Activated CD4-positive, alpha-beta memory T cell treated with anti-CD3 and anti-CD28 coated beads for 36 hours (primary cell): ENCODE results near the gene RANBP3. TPM values are rescaled to one million over a fixed set of nuclear protein-coding genes. Genes with fewer than 3 reads are reported as not detected.

Experiments
- CTCF ChIA-PET: fragments of 350-600 bp; sonication (Branson Sonifier 250); formaldehyde crosslinking; loops from one replicate; lab custom pipeline; 2021; ENCODE audit warnings: antibody characterized with exemption, inconsistent platforms; lab: Charles Lee
- POLR2A ChIA-PET: fragments of 350-600 bp; sonication (Branson Sonifier 250); formaldehyde crosslinking; loops from one replicate; lab custom pipeline; 2021; ENCODE audit warnings: antibody characterized with exemption; lab: Charles Lee
- DNase-seq: peaks from one replicate; pipeline ENCODE4 v3.0.0-alpha.2; 2020
- H3K27ac Mint-ChIP-seq: one replicate; pipeline ENCODE4 v1.8.0; 2021; ENCODE audit warnings: mixed read lengths
- H3K27me3 Mint-ChIP-seq: one replicate; pipeline ENCODE4 v1.8.0; 2021; ENCODE audit warnings: mixed read lengths
- H3K36me3 Mint-ChIP-seq: one replicate; pipeline ENCODE4 v1.8.0; 2021; ENCODE audit warnings: mixed read lengths
- H3K4me1 Mint-ChIP-seq: one replicate; pipeline ENCODE4 v1.8.0; 2021; ENCODE audit warnings: low read depth, mixed read lengths
- H3K4me3 Mint-ChIP-seq: one replicate; pipeline ENCODE4 v1.8.0; 2021; ENCODE audit warnings: mild to moderate bottlenecking, mixed read lengths
- H3K9me3 Mint-ChIP-seq: one replicate; pipeline ENCODE4 v1.8.0; 2021; ENCODE audit warnings: mixed read lengths
- intact Hi-C: fragments of 100-400 bp; cut with micrococcal nuclease; formaldehyde crosslinking; loops from one replicate; pipeline ENCODE4 v1.15.1; 2023
- total RNA-seq, 2 experiments: library from RNA; stranded (reverse); gene quantifications; one replicate each; pipeline ENCODE4 v1.2.3, GENCODE V29; 2021

Gene RANBP3
- total RNA-seq, 2 experiments from 2014 or later, result 78.1 to 81.3 TPM

GRCh38 chr19:5941673-5942072 is 36.3 kb downstream of the RANBP3 start:
- CTCF ChIA-PET, result interaction anchor here (2.8 kb wide), 1 partner anchor 138 kb away, joined by 10 read pairs; no protein-coding TSS in a partner anchor
- Mint-ChIP-seq H3K36me3 (peaks cover 18% of the 10 kb centered on the region), H3K4me3 (no peak overlapping the region), H3K4me1 (peaks cover 17% of the 10 kb centered on the region), H3K27ac (no peak overlapping the region), H3K9me3 (no peaks in the 10 kb centered on the region), H3K27me3 (no peaks in the 10 kb centered on the region)
- POLR2A ChIA-PET, result no interaction called here
- no peak for DNase-seq
- intact Hi-C loops, result no loop called here

DNA sequence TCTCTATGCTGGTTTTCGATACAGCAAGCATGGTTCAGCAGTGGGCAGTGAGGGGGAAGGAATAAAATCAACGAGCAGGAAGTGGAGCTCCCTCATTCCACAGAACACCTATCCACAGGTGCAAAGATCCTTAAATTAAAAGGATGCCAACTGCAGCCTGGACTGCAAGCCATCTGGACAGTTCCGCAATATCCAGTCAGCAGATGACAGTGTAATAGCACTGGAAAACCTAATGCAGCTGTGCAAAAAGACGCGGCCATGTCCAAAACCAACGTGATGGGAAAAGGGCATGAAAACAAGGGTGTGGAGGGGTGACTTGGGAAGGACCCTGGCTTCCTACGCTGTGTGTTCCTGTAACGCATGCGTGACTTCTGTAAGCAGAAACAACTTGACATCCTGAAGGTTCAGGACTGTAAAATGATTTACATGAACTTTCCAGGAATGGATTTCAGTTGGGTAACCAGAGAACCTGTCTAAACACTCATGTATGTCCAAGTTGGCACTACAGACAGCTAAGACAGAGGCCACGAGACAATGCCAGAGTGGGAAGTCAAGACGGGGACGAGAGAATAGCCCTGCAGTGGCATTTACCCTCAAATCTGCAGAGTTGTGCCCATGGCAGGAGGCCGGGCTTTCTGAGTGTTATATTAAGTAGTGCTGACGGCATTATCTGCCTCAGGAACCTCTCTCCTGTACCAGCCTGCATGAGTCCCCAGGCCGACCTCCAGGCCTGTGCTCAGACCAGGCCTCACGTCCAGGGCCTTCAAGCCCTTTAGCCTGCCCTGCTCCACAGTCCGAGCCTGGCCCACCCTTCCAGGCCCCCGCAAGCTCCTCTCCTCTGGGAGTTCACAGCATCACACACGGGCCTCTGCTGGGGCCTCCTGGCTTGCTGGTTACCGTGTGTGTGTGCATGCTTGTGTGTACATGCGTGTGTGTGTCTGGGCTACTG is 37.4 kb downstream of the RANBP3 start:
- Mint-ChIP-seq H3K9me3 (no peaks in the 10 kb centered on the region), H3K27ac (no peak overlapping the region), H3K36me3 (peaks cover 25% of the 10 kb centered on the region), H3K27me3 (no peaks in the 10 kb centered on the region), H3K4me3 (no peak overlapping the region), H3K4me1 (peaks cover 13% of the 10 kb centered on the region)
- CTCF ChIA-PET, result no interaction called here
- POLR2A ChIA-PET, result no interaction called here
- no peak for DNase-seq
- intact Hi-C loops, result no loop called here

- CTCF ChIA-PET, result interaction anchor here (1.0 to 1.5 kb wide), 4 partner anchors 30 to 133 kb away, joined by 3 to 7 read pairs (median 4); no protein-coding TSS in a partner anchor
- no peaks in the 10 kb centered on the region for H3K4me1 Mint-ChIP-seq
Observed at GRCh38 chr19:5937550-5937949, 40.4 kb downstream of the RANBP3 start.

GRCh38 chr19:5936292-5936592 is 41.7 kb downstream of the RANBP3 start:
- no peak for DNase-seq
- H3K9me3 Mint-ChIP-seq, result no peaks in the 10 kb centered on the region
- no peak overlapping the region for H3K27ac Mint-ChIP-seq
- no peaks in the 10 kb centered on the region for H3K4me1 Mint-ChIP-seq
- CTCF ChIA-PET, result interaction anchor here (0.6 to 1.7 kb wide), 2 partner anchors 39 to 132 kb away, joined by 5 to 6 read pairs; partner anchors contain the start of gene NRTN
- intact Hi-C loops, result no loop called here
- peaks cover 29% of the 10 kb centered on the region for H3K36me3 Mint-ChIP-seq
- H3K27me3 Mint-ChIP-seq, result no peaks in the 10 kb centered on the region
- POLR2A ChIA-PET, result interaction anchor here (1.5 kb wide), 1 partner anchor 26 kb away, joined by 4 read pairs; no protein-coding TSS in a partner anchor
- no peak overlapping the region for H3K4me3 Mint-ChIP-seq

More at GRCh38 chr19:5937550-5937949, 40.4 kb downstream of the RANBP3 start:
- Mint-ChIP-seq H3K9me3 (no peaks in the 10 kb centered on the region), H3K4me3 (no peak overlapping the region), H3K27me3 (no peaks in the 10 kb centered on the region), H3K27ac (no peak overlapping the region), H3K36me3 (peaks cover 30% of the 10 kb centered on the region)
- POLR2A ChIA-PET, result no interaction called here
- no peak for DNase-seq
- intact Hi-C loops, result no loop called here

DNA sequence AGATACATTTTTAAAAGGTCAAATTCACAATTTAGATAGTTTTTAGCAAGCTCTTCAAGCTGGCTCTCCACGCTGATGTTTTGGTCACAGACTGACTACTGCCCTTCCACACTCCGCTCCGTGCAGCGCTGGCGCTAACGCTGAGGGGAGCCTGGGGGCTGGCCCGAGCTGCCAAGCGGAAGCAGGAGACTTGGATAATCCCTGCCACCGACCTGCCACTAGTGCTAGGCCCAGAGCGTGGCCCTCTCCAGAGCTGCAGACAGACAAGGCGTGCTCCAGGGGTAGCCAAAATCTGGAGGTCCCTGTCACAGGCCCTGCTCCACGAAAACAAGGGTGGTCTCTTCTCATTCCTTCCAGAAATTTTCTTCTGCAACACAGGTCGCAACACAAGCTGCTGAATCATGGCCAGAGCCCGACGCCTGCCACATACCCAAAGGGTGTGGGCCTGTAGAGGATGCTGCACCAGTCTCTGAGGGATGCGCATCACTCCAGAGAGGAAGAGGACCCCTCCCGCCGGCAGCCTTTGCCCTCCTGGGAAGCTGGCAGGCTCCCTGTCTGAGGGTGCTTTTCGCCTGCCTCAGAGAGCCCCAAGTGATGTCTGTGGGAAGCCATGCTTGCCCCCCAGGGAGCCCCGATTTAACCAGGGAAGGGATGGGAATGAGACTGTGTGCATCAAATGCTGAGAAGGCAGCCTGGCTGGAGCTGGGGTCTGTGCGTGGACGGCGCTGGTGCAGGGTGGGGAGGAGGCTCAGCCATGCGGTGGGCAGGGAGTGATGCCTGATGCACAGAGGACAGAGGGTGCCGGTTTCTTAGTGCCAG is 42.3 kb downstream of the RANBP3 start:
- H3K9me3 Mint-ChIP-seq, result no peaks in the 10 kb centered on the region
- H3K27ac Mint-ChIP-seq, result no peak overlapping the region
- ChIA-PET POLR2A (interaction anchor here (1.5 kb wide), 1 partner anchor 27 kb away, joined by 4 read pairs; no protein-coding TSS in a partner anchor), CTCF (interaction anchor here (1.7 kb wide), 1 partner anchor 131 kb away, joined by 5 read pairs; the partner anchor contains the start of gene NRTN)
- no peaks in the 10 kb centered on the region for H3K27me3 Mint-ChIP-seq
- intact Hi-C loops, result no loop called here
- no peaks in the 10 kb centered on the region for H3K4me1 Mint-ChIP-seq
- peaks cover 26% of the 10 kb centered on the region for H3K36me3 Mint-ChIP-seq
- H3K4me3 Mint-ChIP-seq, result no peak overlapping the region
- no peak for DNase-seq

DNA sequence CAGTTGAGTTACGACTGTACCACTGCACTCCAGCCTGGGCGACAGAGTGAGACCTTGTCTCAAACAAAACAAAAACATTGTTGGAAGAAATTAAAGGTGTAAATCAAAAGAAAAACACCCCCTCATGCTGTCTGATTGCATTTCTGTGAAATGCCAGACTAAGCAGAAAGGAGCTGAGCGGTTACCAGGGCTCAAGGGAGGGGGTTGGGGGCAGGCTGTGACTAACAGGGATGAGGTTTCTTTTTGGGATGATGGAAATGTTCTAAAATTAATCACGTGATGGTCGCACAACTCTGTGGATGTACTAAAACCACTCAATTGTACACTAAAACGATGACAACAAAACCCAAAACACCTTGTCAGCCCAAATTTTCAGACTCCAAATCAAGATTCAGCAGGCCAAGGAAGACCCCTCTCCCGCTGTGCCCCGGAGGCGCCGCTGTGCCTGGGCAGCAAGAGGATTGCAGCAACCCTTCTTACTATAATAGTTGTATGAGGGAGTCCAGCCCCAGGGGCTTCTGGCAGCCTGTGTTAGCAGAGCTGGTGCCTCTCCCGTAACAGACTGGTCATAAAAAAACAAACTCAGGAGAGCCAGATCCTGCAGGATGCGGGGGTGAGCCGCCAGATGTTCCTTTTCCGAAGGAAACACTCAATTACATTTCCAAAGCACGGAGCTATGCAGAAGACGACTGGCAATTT is 43.0 kb downstream of the RANBP3 start:
- intact Hi-C loops, result no loop called here
- Mint-ChIP-seq H3K36me3 (peaks cover 27% of the 10 kb centered on the region), H3K27me3 (no peaks in the 10 kb centered on the region), H3K9me3 (no peaks in the 10 kb centered on the region), H3K4me1 (no peaks in the 10 kb centered on the region), H3K27ac (no peak overlapping the region), H3K4me3 (no peak overlapping the region)
- CTCF ChIA-PET, result interaction anchor here (1.4 to 1.7 kb wide), 2 partner anchors 33 to 131 kb away, joined by 4 to 5 read pairs; partner anchors contain the start of gene NRTN
- no peak for DNase-seq
- POLR2A ChIA-PET, result interaction anchor here (1.5 kb wide), 1 partner anchor 28 kb away, joined by 4 read pairs; no protein-coding TSS in a partner anchor

- Mint-ChIP-seq H3K4me3 (no peak overlapping the region), H3K27ac (no peak overlapping the region), H3K27me3 (no peaks in the 10 kb centered on the region), H3K4me1 (no peaks in the 10 kb centered on the region), H3K9me3 (no peaks in the 10 kb centered on the region), H3K36me3 (peaks cover 27% of the 10 kb centered on the region)
- intact Hi-C loops, result no loop called here
- no peak for DNase-seq
- CTCF ChIA-PET, result interaction anchor here (1.4 kb wide), 1 partner anchor 34 kb away, joined by 4 read pairs; no protein-coding TSS in a partner anchor
- POLR2A ChIA-PET, result no interaction called here
Observed at GRCh38 chr19:5934069-5934401, 43.9 kb downstream of the RANBP3 start.

DNA sequence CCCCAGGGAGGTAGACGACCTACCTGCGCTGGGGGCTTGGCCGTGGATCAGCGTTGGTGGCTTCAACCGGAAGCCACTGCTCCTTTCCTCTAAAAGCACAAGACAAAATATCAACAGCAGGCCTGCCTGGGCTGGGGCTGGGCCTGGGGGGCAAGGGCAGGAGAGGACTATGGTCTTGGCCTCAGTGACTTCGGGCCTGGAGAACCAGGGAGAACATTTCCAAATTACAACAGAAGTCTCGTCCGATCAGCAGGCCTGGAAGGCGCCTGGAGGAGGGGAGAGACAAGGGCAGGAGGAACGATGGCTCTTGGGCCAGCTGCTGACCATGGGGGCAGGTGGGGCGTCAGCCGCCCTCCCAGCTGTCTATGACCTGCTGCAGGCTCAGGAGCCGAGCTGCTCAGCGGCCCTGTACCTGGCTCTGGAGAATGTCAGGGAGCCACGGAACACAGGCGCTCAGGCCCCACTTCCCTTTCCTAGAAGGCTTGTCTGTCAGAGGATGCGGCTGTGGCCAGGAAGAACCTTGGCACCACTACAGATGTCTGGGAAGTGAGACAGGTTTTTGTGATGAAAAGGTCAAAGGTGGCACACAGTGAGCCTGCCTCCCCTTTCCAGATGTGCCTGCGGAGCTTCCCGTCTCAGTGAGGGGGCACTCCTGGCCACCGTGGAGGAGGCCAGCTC is 44.4 kb downstream of the RANBP3 start:
- POLR2A ChIA-PET, result no interaction called here
- CTCF ChIA-PET, result interaction anchor here (1.4 kb wide), 1 partner anchor 34 kb away, joined by 4 read pairs; no protein-coding TSS in a partner anchor
- DNase-seq, result no peak
- no peaks in the 10 kb centered on the region for H3K4me1 Mint-ChIP-seq
- no peaks in the 10 kb centered on the region for H3K9me3 Mint-ChIP-seq
- intact Hi-C loops, result no loop called here
- H3K4me3 Mint-ChIP-seq, result no peak overlapping the region
- H3K27me3 Mint-ChIP-seq, result no peaks in the 10 kb centered on the region
- H3K27ac Mint-ChIP-seq, result no peak overlapping the region
- H3K36me3 Mint-ChIP-seq, result peaks cover 30% of the 10 kb centered on the region

- Mint-ChIP-seq H3K4me1 (no peaks in the 10 kb centered on the region), H3K36me3 (peaks cover 30% of the 10 kb centered on the region), H3K9me3 (no peaks in the 10 kb centered on the region), H3K27ac (no peak overlapping the region), H3K4me3 (no peak overlapping the region), H3K27me3 (no peaks in the 10 kb centered on the region)
- CTCF ChIA-PET, result no interaction called here
- POLR2A ChIA-PET, result no interaction called here
- DNase-seq, result no peak
- intact Hi-C loops, result no loop called here
Observed at GRCh38 chr19:5932609-5933262, 45.2 kb downstream of the RANBP3 start.

DNA sequence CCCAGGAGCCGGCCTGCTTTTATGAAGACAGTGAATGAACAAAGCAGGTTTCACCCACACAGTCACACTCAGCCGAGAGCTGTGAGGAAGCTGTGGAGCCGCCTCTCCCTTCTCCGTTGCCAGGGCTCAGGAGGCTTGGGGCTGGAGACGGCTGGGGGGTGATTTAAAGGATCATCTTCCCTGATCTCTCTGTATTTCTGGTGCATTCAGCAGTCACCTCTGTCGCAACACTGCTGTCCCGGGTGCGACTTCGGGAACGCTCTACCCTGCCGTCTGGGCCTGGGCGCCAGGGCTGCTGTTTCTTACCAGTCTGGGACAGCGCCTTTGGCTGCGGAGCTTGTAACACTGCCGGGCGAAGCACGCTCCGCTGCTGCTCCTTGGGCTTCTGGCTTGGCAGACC is 45.8 kb downstream of the RANBP3 start:
- no peak overlapping the region for H3K4me3 Mint-ChIP-seq
- DNase-seq, result no peak
- H3K27me3 Mint-ChIP-seq, result no peaks in the 10 kb centered on the region
- H3K36me3 Mint-ChIP-seq, result peaks cover 26% of the 10 kb centered on the region
- intact Hi-C loops, result no loop called here
- no peaks in the 10 kb centered on the region for H3K9me3 Mint-ChIP-seq
- POLR2A ChIA-PET, result no interaction called here
- no peak overlapping the region for H3K27ac Mint-ChIP-seq
- CTCF ChIA-PET, result no interaction called here
- H3K4me1 Mint-ChIP-seq, result no peaks in the 10 kb centered on the region

- H3K36me3 Mint-ChIP-seq, result peaks cover 21% of the 10 kb centered on the region
- DNase-seq, result no peak
- ChIA-PET CTCF (no interaction called here), POLR2A (no interaction called here)
- H3K4me1 Mint-ChIP-seq, result no peaks in the 10 kb centered on the region
- no peak overlapping the region for H3K27ac Mint-ChIP-seq
- no peak overlapping the region for H3K4me3 Mint-ChIP-seq
- H3K9me3 Mint-ChIP-seq, result no peaks in the 10 kb centered on the region
- H3K27me3 Mint-ChIP-seq, result no peaks in the 10 kb centered on the region
- intact Hi-C loops, result no loop called here
Observed at GRCh38 chr19:5931251-5931650, 46.7 kb downstream of the RANBP3 start.
